ENCODE measurements around the gene KIAA0319L.
"Not testable (repeated sequence)": the region's sequence is repeated elsewhere in the genome, so short reads cannot be mapped to it uniquely, and the experiment has no call there.

KIAA0319L gene

GRCh38 chr1:35497571-35497970 lies 59.6 kb downstream of the KIAA0319L start:
- Histone ChIP-seq H3K9me3 (ENCODE audit: control insufficient read depth, low read length) (no peaks in the 10 kb centered on the region), H3K4me3 (ENCODE audit: insufficient read depth, low read depth, low read length) (no peak overlapping the region), H3K27ac (ENCODE audit: insufficient read depth, low read depth, low read length, poor library complexity, severe bottlenecking) (no peak overlapping the region), H3K27me3 (ENCODE audit: control insufficient read depth, insufficient read depth, low read length, poor library complexity, severe bottlenecking) (no peaks in the 10 kb centered on the region), H3K4me1 (ENCODE audit: control insufficient read depth, insufficient read depth, low read length) (peaks cover 6% of the 10 kb centered on the region), H3K36me3 (ENCODE audit: control insufficient read depth, insufficient read depth, low read length) (no peaks in the 10 kb centered on the region)
- WGBS, 2 experiments: 100% methylated on average over 2 of the region's 2 CpGs

GRCh38 chr1:35490250-35490649 lies 67.0 kb downstream of the KIAA0319L start:
- WGBS, 2 experiments: 95% methylated on average over 1 of the region's 1 CpG; no CpG with 5 or more reads in 1 of the 2 experiments
- Histone ChIP-seq H3K4me3 (ENCODE audit: insufficient read depth, low read depth, low read length) (no peak overlapping the region), H3K4me1 (ENCODE audit: control insufficient read depth, insufficient read depth, low read length) (no peaks in the 10 kb centered on the region), H3K36me3 (ENCODE audit: control insufficient read depth, insufficient read depth, low read length) (no peaks in the 10 kb centered on the region), H3K9me3 (ENCODE audit: control insufficient read depth, low read length) (no peaks in the 10 kb centered on the region), H3K27ac (ENCODE audit: insufficient read depth, low read depth, low read length, poor library complexity, severe bottlenecking) (no peak overlapping the region), H3K27me3 (ENCODE audit: control insufficient read depth, insufficient read depth, low read length, poor library complexity, severe bottlenecking) (no peaks in the 10 kb centered on the region)

- WGBS, 2 experiments: 85 to 95% methylated on average over 2 of the region's 2 CpGs
Measured at GRCh38 chr1:35488336-35488735, 68.9 kb downstream of the KIAA0319L start.

GRCh38 chr1:35486858-35487408 lies 70.3 kb downstream of the KIAA0319L start:
- Histone ChIP-seq H3K4me1 (ENCODE audit: control insufficient read depth, insufficient read depth, low read length) (no peaks in the 10 kb centered on the region), H3K4me3 (ENCODE audit: insufficient read depth, low read depth, low read length) (no peak overlapping the region), H3K9me3 (ENCODE audit: control insufficient read depth, low read length) (no peaks in the 10 kb centered on the region), H3K27ac (ENCODE audit: insufficient read depth, low read depth, low read length, poor library complexity, severe bottlenecking) (no peak overlapping the region), H3K27me3 (ENCODE audit: control insufficient read depth, insufficient read depth, low read length, poor library complexity, severe bottlenecking) (no peaks in the 10 kb centered on the region), H3K36me3 (ENCODE audit: control insufficient read depth, insufficient read depth, low read length) (no peaks in the 10 kb centered on the region)
- 97 to 99% methylated on average over 3 of the region's 3 CpGs for WGBS, 2 experiments

More at GRCh38 chr1:35488336-35488735, 68.9 kb downstream of the KIAA0319L start:
- Histone ChIP-seq H3K27me3 (ENCODE audit: control insufficient read depth, insufficient read depth, low read length, poor library complexity, severe bottlenecking) (no peaks in the 10 kb centered on the region), H3K27ac (ENCODE audit: insufficient read depth, low read depth, low read length, poor library complexity, severe bottlenecking) (no peak overlapping the region), H3K4me3 (ENCODE audit: insufficient read depth, low read depth, low read length) (no peak overlapping the region), H3K36me3 (ENCODE audit: control insufficient read depth, insufficient read depth, low read length) (no peaks in the 10 kb centered on the region), H3K9me3 (ENCODE audit: control insufficient read depth, low read length) (no peaks in the 10 kb centered on the region), H3K4me1 (ENCODE audit: control insufficient read depth, insufficient read depth, low read length) (no peaks in the 10 kb centered on the region)

- Histone ChIP-seq H3K36me3 (ENCODE audit: control insufficient read depth, insufficient read depth, low read length) (peaks cover 6% of the 10 kb centered on the region), H3K4me3 (ENCODE audit: insufficient read depth, low read depth, low read length) (no peak overlapping the region), H3K27me3 (ENCODE audit: control insufficient read depth, insufficient read depth, low read length, poor library complexity, severe bottlenecking) (no peaks in the 10 kb centered on the region), H3K4me1 (ENCODE audit: control insufficient read depth, insufficient read depth, low read length) (no peaks in the 10 kb centered on the region), H3K9me3 (ENCODE audit: control insufficient read depth, low read length) (no peaks in the 10 kb centered on the region), H3K27ac (ENCODE audit: insufficient read depth, low read depth, low read length, poor library complexity, severe bottlenecking) (no peak overlapping the region)
- WGBS, 2 experiments: 93% methylated on average over 1 of the region's 2 CpGs; no CpG with 5 or more reads in 1 of the 2 experiments
Measured at GRCh38 chr1:35481229-35481628, 76.0 kb downstream of the KIAA0319L start.

GRCh38 chr1:35477870-35478269 lies 79.3 kb downstream of the KIAA0319L start:
- 91 to 96% methylated on average over 2 of the region's 2 CpGs for WGBS, 2 experiments
- Histone ChIP-seq H3K36me3 (ENCODE audit: control insufficient read depth, insufficient read depth, low read length) (peaks cover 6% of the 10 kb centered on the region), H3K4me3 (ENCODE audit: insufficient read depth, low read depth, low read length) (no peak overlapping the region), H3K9me3 (ENCODE audit: control insufficient read depth, low read length) (no peaks in the 10 kb centered on the region), H3K27me3 (ENCODE audit: control insufficient read depth, insufficient read depth, low read length, poor library complexity, severe bottlenecking) (no peaks in the 10 kb centered on the region), H3K4me1 (ENCODE audit: control insufficient read depth, insufficient read depth, low read length) (no peaks in the 10 kb centered on the region), H3K27ac (ENCODE audit: insufficient read depth, low read depth, low read length, poor library complexity, severe bottlenecking) (no peak overlapping the region)

GRCh38 chr1:35475856-35476674 lies 81.1 kb downstream of the KIAA0319L start:
- no peaks in the 10 kb centered on the region for H3K27me3 ChIP-seq (ENCODE audit: control insufficient read depth, insufficient read depth, low read length, poor library complexity, severe bottlenecking)
- WGBS, 2 experiments: 95 to 96% methylated on average over 6 of the region's 6 CpGs
- no peak overlapping the region for H3K4me3 ChIP-seq (ENCODE audit: insufficient read depth, low read depth, low read length)
- peaks cover 6% of the 10 kb centered on the region for H3K36me3 ChIP-seq (ENCODE audit: control insufficient read depth, insufficient read depth, low read length)
- H3K27ac ChIP-seq (ENCODE audit: insufficient read depth, low read depth, low read length, poor library complexity, severe bottlenecking): no peak overlapping the region
- no peaks in the 10 kb centered on the region for H3K9me3 ChIP-seq (ENCODE audit: control insufficient read depth, low read length)
- peaks cover 3% of the 10 kb centered on the region for H3K4me1 ChIP-seq (ENCODE audit: control insufficient read depth, insufficient read depth, low read length)

GRCh38 chr1:35475356-35475755 lies 81.8 kb downstream of the KIAA0319L start:
- H3K9me3 ChIP-seq (ENCODE audit: control insufficient read depth, low read length): no peaks in the 10 kb centered on the region
- WGBS, 2 experiments: 88 to 89% methylated on average over 2 of the region's 2 CpGs
- H3K4me1 ChIP-seq (ENCODE audit: control insufficient read depth, insufficient read depth, low read length): peaks cover 10% of the 10 kb centered on the region
- no peak overlapping the region for H3K27ac ChIP-seq (ENCODE audit: insufficient read depth, low read depth, low read length, poor library complexity, severe bottlenecking)
- peaks cover 6% of the 10 kb centered on the region for H3K36me3 ChIP-seq (ENCODE audit: control insufficient read depth, insufficient read depth, low read length)
- H3K4me3 ChIP-seq (ENCODE audit: insufficient read depth, low read depth, low read length): no peak overlapping the region
- H3K27me3 ChIP-seq (ENCODE audit: control insufficient read depth, insufficient read depth, low read length, poor library complexity, severe bottlenecking): no peaks in the 10 kb centered on the region

- H3K27ac ChIP-seq (ENCODE audit: insufficient read depth, low read depth, low read length, poor library complexity, severe bottlenecking); H3K27me3 ChIP-seq (ENCODE audit: control insufficient read depth, insufficient read depth, low read length, poor library complexity, severe bottlenecking); H3K4me3 ChIP-seq (ENCODE audit: insufficient read depth, low read depth, low read length); H3K36me3 ChIP-seq (ENCODE audit: control insufficient read depth, insufficient read depth, low read length); H3K9me3 ChIP-seq (ENCODE audit: control insufficient read depth, low read length): not testable (repeated sequence)
- 82 to 92% methylated on average over 3 of the region's 3 CpGs for WGBS, 2 experiments
- H3K4me1 ChIP-seq (ENCODE audit: control insufficient read depth, insufficient read depth, low read length): peaks cover 12% of the 10 kb centered on the region
Measured at GRCh38 chr1:35473216-35473615, 84.0 kb downstream of the KIAA0319L start.

GRCh38 chr1:35470977-35471613 lies 86.1 kb downstream of the KIAA0319L start:
- Histone ChIP-seq H3K36me3 (ENCODE audit: control insufficient read depth, insufficient read depth, low read length) (peaks cover 3% of the 10 kb centered on the region), H3K27me3 (ENCODE audit: control insufficient read depth, insufficient read depth, low read length, poor library complexity, severe bottlenecking) (no peaks in the 10 kb centered on the region), H3K9me3 (ENCODE audit: control insufficient read depth, low read length) (no peaks in the 10 kb centered on the region), H3K4me3 (ENCODE audit: insufficient read depth, low read depth, low read length) (no peak overlapping the region), H3K27ac (ENCODE audit: insufficient read depth, low read depth, low read length, poor library complexity, severe bottlenecking) (peak overlapping the region; percentile 45), H3K4me1 (ENCODE audit: control insufficient read depth, insufficient read depth, low read length) (peaks cover 12% of the 10 kb centered on the region)
- 32 to 38% methylated on average over 4 of the region's 4 CpGs for whole genome bisulfite sequencing, 2 experiments
